MM.1S (cell line): ENCODE measurements around the gene ANKRD29.

Experiments used
- DNase-seq: peaks from one replicate; pipeline ENCODE4 v3.0.0-alpha.2; 2015
- H2AFZ ChIP-seq: fragments of 300-600 bp; sonication (generic); 2 replicates; pipeline ENCODE4 v1.6.0; 2016; ENCODE audit warnings: antibody characterized with exemption, low read length
- H3F3A ChIP-seq: fragments of 300-600 bp; sonication (generic); 2 replicates; pipeline ENCODE4 v1.6.1; 2016; ENCODE audit warnings: mild to moderate bottlenecking, antibody characterized with exemption, low read length, moderate library complexity, mixed read lengths; ENCODE audit not compliant: insufficient read depth
- H3K27ac ChIP-seq: fragments of 300-600 bp; sonication (generic); 2 replicates; pipeline ENCODE4 v1.5.1; 2016; ENCODE audit warnings: mild to moderate bottlenecking, low read length
- H3K27me3 ChIP-seq: fragments of 300-600 bp; sonication (generic); replicated peaks from 2 replicates; pipeline ENCODE4 v1.6.0; 2016; ENCODE audit warnings: low read length; ENCODE audit not compliant: insufficient read depth
- H3K36me3 ChIP-seq: fragments of 300-600 bp; sonication (generic); replicated peaks from 2 replicates; pipeline ENCODE4 v1.6.1; 2016; ENCODE audit warnings: mild to moderate bottlenecking, low read length, mixed read lengths; ENCODE audit not compliant: insufficient read depth
- H3K4me1 ChIP-seq: fragments of 300-600 bp; sonication (generic); 2 replicates; pipeline ENCODE4 v1.6.1; 2016; ENCODE audit warnings: low read length, mixed read lengths
- H3K4me2 ChIP-seq: fragments of 300-600 bp; sonication (generic); 2 replicates; pipeline ENCODE4 v1.6.0; 2016; ENCODE audit warnings: low read depth, low read length
- H3K4me3 ChIP-seq: fragments of 300-600 bp; sonication (generic); 2 replicates; pipeline ENCODE4 v1.5.1; 2016; ENCODE audit warnings: low read length, mixed read lengths
- H3K79me2 ChIP-seq: fragments of 300-600 bp; sonication (generic); 2 replicates; pipeline ENCODE4 v1.6.1; 2016; ENCODE audit warnings: mixed run types, low read length, mixed read lengths
- H3K9ac ChIP-seq: fragments of 300-600 bp; sonication (generic); 2 replicates; pipeline ENCODE4 v1.6.1; 2016; ENCODE audit warnings: low read length, mixed read lengths
- H3K9me2 ChIP-seq: fragments of 300-600 bp; sonication (generic); replicated peaks from 2 replicates; pipeline ENCODE4 v1.6.1; 2016; ENCODE audit warnings: mild to moderate bottlenecking, low read length, mixed read lengths; ENCODE audit not compliant: insufficient read depth
- H3K9me3 ChIP-seq: fragments of 300-600 bp; sonication (generic); replicated peaks from 2 replicates; pipeline ENCODE4 v1.6.1; 2016; ENCODE audit warnings: mild to moderate bottlenecking, low read length, mixed read lengths; ENCODE audit not compliant: insufficient read depth
- H4K20me1 ChIP-seq: fragments of 300-600 bp; sonication (generic); 2 replicates; pipeline ENCODE4 v1.6.1; 2016; ENCODE audit warnings: mild to moderate bottlenecking, low read length, moderate library complexity, mixed read lengths; ENCODE audit not compliant: insufficient read depth
- EZH2 ChIP-seq: fragments of 300-600 bp; sonication (generic); optimal IDR thresholded peaks from 2 replicates; pipeline ENCODE3; 2017; ENCODE audit warnings: low read depth, mild to moderate bottlenecking, antibody characterized with exemption, low read length, mixed read lengths
- EZH2phosphoT487 ChIP-seq: fragments of 300-600 bp; sonication (generic); IDR thresholded peaks from 2 replicates; pipeline ENCODE4 v1.6.1; 2018; ENCODE audit warnings: antibody characterized with exemption, low read length
- TF ChIP-seq, protein P1 (sequence below): fragments of 300-600 bp; sonication (generic); IDR thresholded peaks from 2 replicates; pipeline ENCODE4 v1.5.1; 2016; ENCODE audit warnings: antibody characterized with exemption, low read length, mixed read lengths

ANKRD29 gene

DNA sequence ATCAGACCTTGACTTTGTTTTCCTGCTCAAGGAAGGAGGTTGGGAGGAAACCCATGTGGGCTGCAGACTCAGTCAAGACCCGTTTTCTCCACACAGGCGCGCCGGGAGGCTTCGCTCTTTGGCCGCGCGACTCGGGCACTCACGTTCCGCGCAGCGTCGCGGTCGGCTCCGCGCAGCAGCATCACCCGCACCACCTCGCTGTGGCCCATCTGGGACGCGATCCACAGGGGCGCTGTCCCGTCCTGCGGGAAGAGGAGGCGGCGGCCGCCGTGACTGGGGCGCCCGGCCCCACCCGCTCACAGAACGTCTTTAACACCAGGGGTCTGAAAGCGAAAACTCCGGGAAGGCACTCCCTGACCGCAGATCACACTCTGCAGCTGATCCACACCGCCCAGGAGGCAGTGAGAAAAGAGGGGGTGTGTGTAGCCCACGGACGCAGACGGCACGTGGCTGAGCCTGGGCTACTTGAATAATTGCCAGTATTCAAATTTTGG is 43.3 kb downstream of the ANKRD29 start:
- H3K9me3 ChIP-seq = no peaks in the 10 kb centered on the region
- H3K4me3 ChIP-seq = no peak overlapping the region
- no peak overlapping the region for H2AFZ ChIP-seq
- no peaks in the 10 kb centered on the region for H3K27me3 ChIP-seq
- no peaks in the 10 kb centered on the region for H3K79me2 ChIP-seq
- DNase-seq = no peak
- no peaks in the 10 kb centered on the region; the same call in 1 of the 2 replicates for H3F3A ChIP-seq
- TF ChIP-seq, protein P1, sequence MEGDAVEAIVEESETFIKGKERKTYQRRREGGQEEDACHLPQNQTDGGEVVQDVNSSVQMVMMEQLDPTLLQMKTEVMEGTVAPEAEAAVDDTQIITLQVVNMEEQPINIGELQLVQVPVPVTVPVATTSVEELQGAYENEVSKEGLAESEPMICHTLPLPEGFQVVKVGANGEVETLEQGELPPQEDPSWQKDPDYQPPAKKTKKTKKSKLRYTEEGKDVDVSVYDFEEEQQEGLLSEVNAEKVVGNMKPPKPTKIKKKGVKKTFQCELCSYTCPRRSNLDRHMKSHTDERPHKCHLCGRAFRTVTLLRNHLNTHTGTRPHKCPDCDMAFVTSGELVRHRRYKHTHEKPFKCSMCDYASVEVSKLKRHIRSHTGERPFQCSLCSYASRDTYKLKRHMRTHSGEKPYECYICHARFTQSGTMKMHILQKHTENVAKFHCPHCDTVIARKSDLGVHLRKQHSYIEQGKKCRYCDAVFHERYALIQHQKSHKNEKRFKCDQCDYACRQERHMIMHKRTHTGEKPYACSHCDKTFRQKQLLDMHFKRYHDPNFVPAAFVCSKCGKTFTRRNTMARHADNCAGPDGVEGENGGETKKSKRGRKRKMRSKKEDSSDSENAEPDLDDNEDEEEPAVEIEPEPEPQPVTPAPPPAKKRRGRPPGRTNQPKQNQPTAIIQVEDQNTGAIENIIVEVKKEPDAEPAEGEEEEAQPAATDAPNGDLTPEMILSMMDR = no peak
- TF ChIP-seq EZH2 = no peak
- TF ChIP-seq EZH2phosphoT487 = no peak
- no peak overlapping the region for H3K9ac ChIP-seq
- H3K36me3 ChIP-seq = no peaks in the 10 kb centered on the region
- H3K4me2 ChIP-seq = no peak overlapping the region
- H3K9me2 ChIP-seq = no peaks in the 10 kb centered on the region
- H3K27ac ChIP-seq = no peak overlapping the region
- no peaks in the 10 kb centered on the region for H4K20me1 ChIP-seq
- H3K4me1 ChIP-seq = peaks cover 10% of the 10 kb centered on the region; the same call in 1 of the 2 replicates

DNA sequence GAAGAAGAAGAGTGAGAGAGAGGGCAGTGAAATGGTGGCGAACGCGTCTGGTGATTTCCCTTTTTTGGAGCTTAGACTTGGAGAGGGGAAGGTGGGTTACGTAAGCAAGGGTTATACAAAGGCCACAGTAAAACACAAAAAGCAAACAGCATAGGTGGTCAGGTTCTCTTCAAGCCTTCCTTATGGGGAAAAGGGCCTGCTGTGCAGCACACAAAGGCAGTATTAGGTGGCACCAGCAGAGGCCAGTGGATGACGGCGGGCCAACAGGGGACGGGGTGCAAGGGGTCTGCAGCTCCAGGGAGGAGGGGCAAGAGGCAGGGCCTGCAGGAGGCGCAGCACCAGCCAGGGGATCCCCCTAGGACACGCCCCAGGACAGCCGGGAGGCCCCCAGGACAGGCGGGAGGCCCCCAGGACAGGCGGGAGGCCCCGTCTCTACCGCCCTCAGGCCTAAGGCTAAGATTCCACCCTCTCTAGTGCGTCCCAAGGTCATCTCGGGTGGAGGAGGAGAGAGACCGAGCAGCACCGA is 43.8 kb downstream of the ANKRD29 start:
- H4K20me1 ChIP-seq = no peaks in the 10 kb centered on the region
- H3F3A ChIP-seq = no peaks in the 10 kb centered on the region; the same call in 1 of the 2 replicates
- H3K27ac ChIP-seq = no peak overlapping the region
- no peak for TF ChIP-seq EZH2
- TF ChIP-seq EZH2phosphoT487 = no peak
- TF ChIP-seq, protein P1 = no peak
- no peak overlapping the region for H2AFZ ChIP-seq
- no peaks in the 10 kb centered on the region for H3K9me3 ChIP-seq
- no peak overlapping the region for H3K9ac ChIP-seq
- no peaks in the 10 kb centered on the region for H3K27me3 ChIP-seq
- no peak for DNase-seq
- H3K4me1 ChIP-seq = peaks cover 10% of the 10 kb centered on the region; the same call in 1 of the 2 replicates
- H3K79me2 ChIP-seq = no peaks in the 10 kb centered on the region
- no peaks in the 10 kb centered on the region for H3K36me3 ChIP-seq
- no peak overlapping the region for H3K4me2 ChIP-seq
- no peak overlapping the region for H3K4me3 ChIP-seq
- H3K9me2 ChIP-seq = no peaks in the 10 kb centered on the region

DNA sequence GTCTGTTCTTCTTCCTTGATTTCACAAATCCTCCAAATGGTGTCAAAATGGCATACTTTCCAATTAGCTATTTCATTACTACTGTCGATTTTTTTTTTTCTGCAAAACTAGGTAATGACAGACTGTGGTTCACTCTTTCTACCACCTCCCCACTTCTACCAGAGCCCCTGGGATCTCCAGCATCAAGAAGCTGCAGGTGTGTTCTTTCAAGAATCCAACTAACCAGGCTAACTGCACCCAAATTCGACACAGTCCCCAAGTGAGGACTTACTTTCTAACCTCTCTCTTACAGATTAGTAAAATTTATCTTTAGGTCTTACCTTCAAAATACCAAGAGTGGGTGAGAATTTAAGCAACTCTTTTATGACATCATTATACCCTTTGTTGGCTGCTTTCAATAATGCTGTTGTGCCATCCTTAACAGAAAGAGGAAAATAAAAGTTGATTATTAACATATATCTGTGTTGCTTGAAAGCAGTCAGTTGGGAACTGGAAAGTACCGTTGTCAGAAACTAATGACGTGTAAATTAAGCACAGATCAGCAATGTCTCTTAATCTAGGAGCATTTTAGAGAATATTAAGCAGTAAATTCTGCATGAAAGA is 45.2 kb downstream of the ANKRD29 start:
- Histone ChIP-seq H3K4me2 (peak overlapping the region; percentile 35), H3K4me3 (no peak overlapping the region), H3K9ac (peak overlapping the region; percentile 3; the same call in 1 of the 2 replicates), H3K9me3 (no peaks in the 10 kb centered on the region), H3F3A (no peaks in the 10 kb centered on the region; the same call in 1 of the 2 replicates), H4K20me1 (no peaks in the 10 kb centered on the region), H3K79me2 (no peaks in the 10 kb centered on the region), H3K36me3 (no peaks in the 10 kb centered on the region), H3K4me1 (peaks cover 10% of the 10 kb centered on the region; the same call in 1 of the 2 replicates), H3K27ac (peak overlapping the region; percentile 58; the same call in 1 of the 2 replicates), H3K9me2 (no peaks in the 10 kb centered on the region), H2AFZ (peak overlapping the region; percentile 16), H3K27me3 (no peaks in the 10 kb centered on the region)
- TF ChIP-seq, protein P1 = no peak
- TF ChIP-seq EZH2phosphoT487 (no peak), EZH2 (no peak)
- peak; percentile 63 for DNase-seq
